GM12878 (cell line): Measurements from ENCODE around the gene C14orf119. TPM values are rescaled to one million over a fixed set of nuclear protein-coding genes. Genes with fewer than 3 reads are reported as not detected.

ENCODE experiments used
- BACH1 ChIP-seq: fragments of 450-650 bp; IDR thresholded peaks from 2 replicates; pipeline ENCODE4 v1.6.1; 2017; ENCODE audit warnings: mild to moderate bottlenecking, borderline replicate concordance
- BCLAF1 ChIP-seq: fragments of 450-650 bp; IDR thresholded peaks from 2 replicates; pipeline ENCODE4 v1.6.1; 2017; ENCODE audit warnings: antibody characterized with exemption, mild to moderate bottlenecking, moderate library complexity
- BHLHE40 ChIP-seq, 2 experiments: fragments of 450-650 bp in 1 of 2; IDR thresholded peaks; 2 replicates each; pipeline ENCODE4 v1.6.1; 2011 to 2017; ENCODE audit warnings: low read depth in 2 of 2, borderline replicate concordance in 1 of 2, improper control_type of control experiment in 1 of 2, low read length in 1 of 2, mild to moderate bottlenecking in 1 of 2
- CBFB ChIP-seq: IDR thresholded peaks from 2 replicates; pipeline ENCODE4 v1.6.1; 2016; ENCODE audit warnings: antibody characterized with exemption, low read depth
- ESRRA ChIP-seq: IDR thresholded peaks from 2 replicates; pipeline ENCODE4 v1.6.1; 2012; ENCODE audit warnings: mild to moderate bottlenecking, low read length, improper control_type of control experiment
- MTA2 ChIP-seq: fragments of 450-650 bp; IDR thresholded peaks from 2 replicates; pipeline ENCODE4 v1.6.1; 2016; ENCODE audit warnings: low read depth, mild to moderate bottlenecking, moderate library complexity
- NBN ChIP-seq: fragments of 450-650 bp; IDR thresholded peaks from 2 replicates; pipeline ENCODE4 v1.6.1; 2016
- NRF1 ChIP-seq: conservative IDR thresholded peaks from 2 replicates; pipeline ENCODE4 v1.6.1; 2011; ENCODE audit warnings: mild to moderate bottlenecking, low read depth, low read length, improper control_type of control experiment
- PKNOX1 ChIP-seq: fragments of 450-650 bp; IDR thresholded peaks from 2 replicates; pipeline ENCODE4 v1.6.1; 2016; ENCODE audit warnings: mild to moderate bottlenecking
- POU2F2 ChIP-seq: IDR thresholded peaks from 3 replicates; pipeline ENCODE4 v1.6.1; 2011; ENCODE audit warnings: low read depth, mild to moderate bottlenecking, low read length, borderline replicate concordance
- RAD21 ChIP-seq: IDR thresholded peaks from 2 replicates; pipeline ENCODE4 v1.6.1; 2011; ENCODE audit warnings: mild to moderate bottlenecking, low read depth, low read length, moderate library complexity; ENCODE audit not compliant: insufficient read depth
- RELA ChIP-seq: fragments of 450-650 bp; IDR thresholded peaks from 2 replicates; pipeline ENCODE4 v1.8.0; 2014; ENCODE audit warnings: borderline replicate concordance; ENCODE audit not compliant: partially characterized antibody
- SMARCA5 ChIP-seq: fragments of 450-650 bp; IDR thresholded peaks from 2 replicates; pipeline ENCODE4 v1.6.1; 2017; ENCODE audit warnings: mild to moderate bottlenecking
- SMC3 ChIP-seq: IDR thresholded peaks from 2 replicates; pipeline ENCODE4 v1.6.1; 2011; ENCODE audit warnings: low read length, improper control_type of control experiment, borderline replicate concordance
- TCF3 ChIP-seq: IDR thresholded peaks from 2 replicates; pipeline ENCODE4 v1.6.1; 2012; ENCODE audit warnings: low read depth, mild to moderate bottlenecking, low read length, borderline replicate concordance; ENCODE audit not compliant: insufficient read depth
- WRNIP1 ChIP-seq: IDR thresholded peaks from 2 replicates; pipeline ENCODE4 v1.6.1; 2011; ENCODE audit warnings: low read depth, low read length, improper control_type of control experiment, borderline replicate concordance
- YY1 ChIP-seq: IDR thresholded peaks from 2 replicates; pipeline ENCODE4 v1.6.1; 2011; ENCODE audit warnings: low read depth, mild to moderate bottlenecking, low read length
- polyA plus RNA-seq, 11 experiments: library from polyadenylated mRNA; depleted of rRNA in 4 of 11; unstranded in 6 of 11; stranded (reverse) in 5 of 11; fragments of >200 nt; fragmentation: Nextera tagmentation in 4 of 11; fragmentation: Illumina TruSeq in 1 of 11; extraction: Ambion mirVana in 4 of 11; extraction: Trizol in 1 of 11; gene quantifications; 1 replicate in 1 of 11; 2 replicates in 10 of 11; pipeline versions ENCODE4 v1.2.1 to v1.2.3, GENCODE V29; 2011 to 2016; ENCODE audit warnings: inconsistent platforms in 2 of 11, missing spikeins in 2 of 11, low read depth in 1 of 11
- total RNA-seq, 4 experiments: library from RNA; depleted of rRNA in 3 of 4; stranded (reverse); fragments of >200 nt in 3 of 4; fragmentation: Illumina TruSeq in 1 of 4; extraction: Trizol in 1 of 4; gene quantifications; 2 replicates each; pipeline versions ENCODE4 v1.2.1 to v1.2.3, GENCODE V29; 2013 to 2021
- TF ChIP-seq, protein P1 (sequence below): fragments of 450-650 bp; IDR thresholded peaks from 2 replicates; pipeline ENCODE4 v1.6.1; 2017; ENCODE audit warnings: mild to moderate bottlenecking

C14orf119 gene
- total and polyA plus RNA-seq, 10 of the 15 experiments (the other 5 are each of a cell fraction or from before 2014, with no cell fraction given): 32.3 to 228 (median 57.6) TPM

DNA sequence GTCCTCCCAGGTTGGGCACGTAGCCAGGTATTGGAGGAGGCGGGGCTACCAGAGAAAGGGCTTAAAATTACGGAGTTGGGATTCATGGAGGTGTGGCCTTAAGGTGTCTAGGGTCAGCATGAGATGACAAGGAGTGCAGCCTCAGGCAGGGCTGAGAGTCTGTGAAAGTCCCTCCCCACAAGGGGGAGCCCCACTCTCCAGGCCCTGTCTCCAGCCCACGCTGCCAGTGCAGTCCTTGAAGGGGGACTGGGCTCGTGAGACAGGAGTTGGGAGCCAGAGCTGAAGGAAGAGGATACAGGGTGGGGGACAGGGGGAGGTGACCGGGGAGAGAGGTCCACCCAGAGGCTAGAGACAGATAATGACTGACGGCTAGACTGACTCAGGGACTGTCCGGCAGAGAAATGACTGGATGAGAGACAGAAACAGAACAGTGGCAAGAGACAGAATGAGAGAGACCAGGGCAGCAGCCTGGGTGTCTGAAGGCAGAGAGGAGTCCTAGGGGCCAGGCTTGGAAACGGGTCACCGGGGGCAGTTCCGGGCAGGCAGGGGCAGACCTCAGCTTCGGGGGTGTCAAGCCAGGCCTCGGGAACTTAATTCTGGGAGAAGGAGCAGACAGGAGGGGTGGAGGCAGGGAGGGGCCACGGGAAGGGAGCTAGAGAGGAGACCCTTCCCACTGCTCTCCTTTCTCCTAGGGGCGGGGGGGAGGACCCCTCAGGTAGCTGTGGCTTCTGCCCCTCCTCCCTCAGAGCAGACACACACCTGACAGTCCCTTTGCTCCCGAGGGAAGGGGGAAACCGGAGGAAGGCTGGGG, 39.0 kb upstream of the C14orf119 start (continued):
- TF ChIP-seq, protein P1, sequence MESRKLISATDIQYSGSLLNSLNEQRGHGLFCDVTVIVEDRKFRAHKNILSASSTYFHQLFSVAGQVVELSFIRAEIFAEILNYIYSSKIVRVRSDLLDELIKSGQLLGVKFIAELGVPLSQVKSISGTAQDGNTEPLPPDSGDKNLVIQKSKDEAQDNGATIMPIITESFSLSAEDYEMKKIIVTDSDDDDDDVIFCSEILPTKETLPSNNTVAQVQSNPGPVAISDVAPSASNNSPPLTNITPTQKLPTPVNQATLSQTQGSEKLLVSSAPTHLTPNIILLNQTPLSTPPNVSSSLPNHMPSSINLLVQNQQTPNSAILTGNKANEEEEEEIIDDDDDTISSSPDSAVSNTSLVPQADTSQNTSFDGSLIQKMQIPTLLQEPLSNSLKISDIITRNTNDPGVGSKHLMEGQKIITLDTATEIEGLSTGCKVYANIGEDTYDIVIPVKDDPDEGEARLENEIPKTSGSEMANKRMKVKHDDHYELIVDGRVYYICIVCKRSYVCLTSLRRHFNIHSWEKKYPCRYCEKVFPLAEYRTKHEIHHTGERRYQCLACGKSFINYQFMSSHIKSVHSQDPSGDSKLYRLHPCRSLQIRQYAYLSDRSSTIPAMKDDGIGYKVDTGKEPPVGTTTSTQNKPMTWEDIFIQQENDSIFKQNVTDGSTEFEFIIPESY: no peak
- peak; percentile 90 for TF ChIP-seq PKNOX1
- TF ChIP-seq RELA: peak; percentile 68
- peak; percentile 67; the same call in 1 of the 2 replicates for TF ChIP-seq NBN
- TF ChIP-seq NRF1: no peak
- TF ChIP-seq YY1: peak; percentile 40; the same call in 1 of the 2 replicates
- no peak for TF ChIP-seq POU2F2
- TF ChIP-seq WRNIP1: no peak
- TF ChIP-seq BCLAF1: no peak
- TF ChIP-seq CBFB: no peak
- no peak for TF ChIP-seq TCF3
- no peak for TF ChIP-seq ESRRA
- 0 out of 2 replicates have a peak, but pooled peaks have one; percentile 25 for TF ChIP-seq BACH1
- TF ChIP-seq SMARCA5: no peak
- TF ChIP-seq SMC3: peak; percentile 45; the same call in 1 of the 2 replicates
- TF ChIP-seq MTA2: no peak
- peak in 1 of 2 experiments; percentile 52; a peak in 1 of 4 replicates for TF ChIP-seq BHLHE40 (IDR thresholded peaks at IDR 0.05; ENCODE audit: borderline replicate concordance in 1 of 2, low read depth in 2 of 2, low read length in 1 of 2)
- TF ChIP-seq RAD21: peak; percentile 37; the same call in 1 of the 2 replicates
